GM18507 (cell line): ENCODE data around the gene TLCD1.
"Not testable (repeated sequence)": the region's sequence is repeated elsewhere in the genome, so short reads cannot be mapped to it uniquely, and the experiment has no call there.

Experiments
- DNase-seq: peaks from one replicate; pipeline ENCODE4 v3.0.0; 2011; ENCODE audit warnings: low read depth; ENCODE audit not compliant: insufficient read length; ENCODE audit errors: extremely low spot score
- FAIRE-seq: peaks from 2 replicates; lab custom pipeline; 2011; peaks lifted over from hg19 to GRCh38; lab: Jason Lieb, UNC

The TLCD1 gene

DNA sequence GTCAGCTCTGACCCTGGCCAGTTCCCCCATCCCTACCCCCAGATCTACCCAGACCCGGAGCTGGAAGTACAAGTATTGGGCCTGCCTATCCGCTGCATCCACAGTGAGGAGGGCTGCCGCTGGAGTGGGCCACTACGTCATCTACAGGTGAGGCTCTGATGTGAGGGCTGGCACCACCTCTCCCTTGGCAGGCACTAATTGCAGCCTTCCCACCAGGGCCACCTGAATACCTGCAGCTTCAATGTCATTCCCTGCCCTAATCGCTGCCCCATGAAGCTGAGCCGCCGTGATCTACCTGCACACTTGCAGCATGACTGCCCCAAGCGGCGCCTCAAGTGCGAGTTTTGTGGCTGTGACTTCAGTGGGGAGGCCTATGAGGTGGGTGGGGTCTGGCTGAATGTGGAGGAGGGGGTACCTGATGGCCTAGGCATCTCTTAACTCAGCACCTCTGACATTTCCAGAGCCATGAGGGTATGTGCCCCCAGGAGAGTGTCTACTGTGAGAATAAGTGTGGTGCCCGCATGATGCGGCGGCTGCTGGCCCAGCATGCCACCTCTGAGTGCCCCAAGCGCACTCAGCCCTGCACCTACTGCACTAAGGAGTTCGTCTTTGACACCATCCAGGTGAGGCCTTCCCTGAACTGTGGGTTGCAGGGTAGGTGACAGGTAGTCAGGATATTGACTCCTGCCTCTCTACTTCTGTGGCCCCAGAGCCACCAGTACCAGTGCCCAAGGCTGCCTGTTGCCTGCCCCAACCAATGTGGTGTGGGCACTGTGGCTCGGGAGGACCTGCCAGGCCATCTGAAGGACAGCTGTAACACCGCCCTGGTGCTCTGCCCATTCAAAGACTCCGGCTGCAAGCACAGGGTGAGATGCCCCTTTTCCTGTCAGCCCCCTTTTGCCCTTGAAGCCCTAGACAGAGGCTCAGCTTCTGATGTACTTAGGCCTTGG, 22.0 kb upstream of the TLCD1 start:
- no peak for DNase-seq
- no peak for FAIRE-seq

DNA sequence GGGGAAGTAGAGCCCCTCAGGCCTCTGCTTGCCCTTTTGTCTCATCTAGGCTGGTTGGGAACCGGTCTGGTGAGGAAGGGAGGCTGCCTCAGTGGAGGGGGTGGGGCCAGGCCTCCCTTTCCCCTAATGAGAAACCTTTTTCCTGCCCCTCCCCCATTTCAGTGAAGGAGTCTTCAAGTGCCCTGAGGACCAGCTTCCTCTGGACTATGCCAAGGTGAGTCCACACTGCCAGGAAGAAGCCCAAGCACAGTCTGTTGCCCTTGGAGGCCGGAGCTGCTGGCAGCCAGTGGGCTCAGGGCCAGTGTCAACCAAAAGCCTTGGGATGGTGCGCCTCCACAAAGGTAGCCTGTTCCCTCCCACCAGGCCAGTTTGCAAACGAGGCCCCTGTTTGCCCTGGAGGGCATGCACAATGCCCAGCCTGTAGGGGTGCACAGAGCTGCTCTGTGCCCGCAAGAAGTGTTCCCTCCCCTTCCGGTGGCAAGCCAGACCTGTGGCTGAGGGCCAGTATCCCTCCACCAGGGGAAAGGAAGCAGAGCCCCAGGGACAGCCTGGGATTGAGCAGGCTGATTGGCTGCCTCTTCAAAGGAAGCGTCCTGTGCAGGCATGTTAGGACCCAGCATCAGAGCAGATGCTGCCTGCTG, 21.1 kb upstream of the TLCD1 start:
- no peak for DNase-seq
- no peak for FAIRE-seq

DNA sequence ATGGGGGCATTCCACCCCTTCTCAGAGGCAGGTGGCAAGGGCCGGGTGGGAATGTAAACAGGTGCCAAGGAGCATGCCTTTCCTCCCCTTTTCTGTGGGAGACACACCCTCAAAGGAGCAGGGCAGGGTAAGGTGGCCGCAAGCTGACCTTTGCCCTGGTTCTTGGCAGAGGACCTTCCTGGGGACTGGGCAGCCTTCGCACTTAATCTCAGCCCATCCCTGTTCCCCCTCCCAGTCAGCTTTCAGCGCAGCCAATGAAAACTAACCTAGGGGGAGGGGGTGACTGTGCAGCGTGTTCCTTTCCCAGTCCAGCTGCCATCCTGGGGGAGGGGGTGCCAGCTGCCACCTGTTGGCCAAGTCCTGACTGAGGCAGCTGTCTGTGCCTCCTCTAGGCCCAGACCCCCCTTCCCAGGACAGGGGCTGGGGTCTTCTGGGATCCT, 20.6 kb upstream of the TLCD1 start:
- FAIRE-seq (no peak), DNase-seq (no peak)

DNA sequence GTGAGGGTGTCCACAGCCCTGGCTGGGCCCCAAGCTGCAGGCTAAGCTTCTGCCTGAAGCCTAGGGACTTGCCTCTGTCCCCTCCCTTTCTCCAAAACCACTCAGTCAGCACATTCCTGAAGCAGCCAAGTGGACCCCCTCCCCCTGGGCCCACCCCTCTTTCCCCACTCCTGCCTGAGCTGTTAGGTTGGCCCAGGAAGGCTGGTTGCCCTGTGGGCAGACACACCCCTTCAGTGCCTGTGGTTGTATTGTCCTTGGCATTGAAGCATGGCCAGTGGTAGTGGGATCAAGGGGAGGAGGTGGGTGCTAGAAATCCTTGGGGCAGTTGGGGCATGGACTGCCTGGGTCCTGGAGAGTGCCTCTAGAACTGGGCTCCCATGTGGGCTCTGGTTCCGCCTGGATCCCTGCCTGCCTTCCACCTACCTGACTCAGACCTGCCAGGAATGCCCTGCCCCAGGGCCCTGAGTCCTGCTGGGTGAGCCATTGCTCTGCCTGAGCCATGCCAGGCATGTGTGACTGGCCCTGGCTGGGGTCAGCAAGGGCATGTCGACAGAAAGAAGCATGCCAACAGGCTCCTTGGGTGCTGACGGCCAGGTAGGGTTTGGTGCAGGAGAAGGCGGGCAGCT, 19.9 kb upstream of the TLCD1 start:
- DNase-seq (no peak), FAIRE-seq (no peak)

DNA sequence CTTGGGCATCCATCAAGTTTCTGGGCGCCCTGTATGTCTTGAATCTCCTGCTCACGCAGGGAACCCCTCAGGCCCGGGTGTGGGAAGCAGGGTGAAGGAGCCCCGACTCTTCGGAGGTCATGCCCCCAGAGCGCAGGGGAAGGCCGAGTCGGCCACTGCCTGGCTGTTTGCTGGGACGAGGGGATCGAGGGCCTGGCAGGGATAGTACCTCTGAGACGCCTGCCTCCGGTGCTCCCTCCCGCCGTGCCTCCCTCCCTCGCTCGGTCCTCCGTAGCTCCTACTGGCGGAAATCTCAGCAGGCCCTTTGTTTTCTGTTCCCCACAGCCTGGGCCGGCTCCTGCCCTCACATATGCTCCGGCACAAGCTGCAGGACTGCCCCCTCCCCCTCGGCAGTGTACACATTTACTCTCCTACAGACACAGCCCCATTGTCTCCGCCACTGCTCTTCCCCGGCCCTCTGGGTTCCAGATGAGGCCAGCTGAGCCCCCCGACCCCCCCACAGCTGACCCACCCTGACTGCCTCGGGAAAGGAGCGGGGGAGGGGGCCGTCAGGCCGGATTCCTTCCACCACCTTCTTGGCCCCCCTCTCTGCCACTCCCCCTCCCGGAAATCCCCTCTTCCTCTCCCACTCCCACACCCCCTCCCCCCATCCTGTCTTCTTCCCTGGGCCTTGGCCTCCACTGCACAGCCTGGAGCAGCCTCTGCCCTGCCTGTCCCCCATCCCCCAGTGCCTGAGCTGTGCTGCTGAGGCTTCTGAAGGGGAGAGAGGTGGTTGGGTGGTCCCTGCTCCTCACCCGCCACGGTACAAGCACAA, 19.1 kb upstream of the TLCD1 start:
- DNase-seq (no peak), FAIRE-seq (no peak)

DNA sequence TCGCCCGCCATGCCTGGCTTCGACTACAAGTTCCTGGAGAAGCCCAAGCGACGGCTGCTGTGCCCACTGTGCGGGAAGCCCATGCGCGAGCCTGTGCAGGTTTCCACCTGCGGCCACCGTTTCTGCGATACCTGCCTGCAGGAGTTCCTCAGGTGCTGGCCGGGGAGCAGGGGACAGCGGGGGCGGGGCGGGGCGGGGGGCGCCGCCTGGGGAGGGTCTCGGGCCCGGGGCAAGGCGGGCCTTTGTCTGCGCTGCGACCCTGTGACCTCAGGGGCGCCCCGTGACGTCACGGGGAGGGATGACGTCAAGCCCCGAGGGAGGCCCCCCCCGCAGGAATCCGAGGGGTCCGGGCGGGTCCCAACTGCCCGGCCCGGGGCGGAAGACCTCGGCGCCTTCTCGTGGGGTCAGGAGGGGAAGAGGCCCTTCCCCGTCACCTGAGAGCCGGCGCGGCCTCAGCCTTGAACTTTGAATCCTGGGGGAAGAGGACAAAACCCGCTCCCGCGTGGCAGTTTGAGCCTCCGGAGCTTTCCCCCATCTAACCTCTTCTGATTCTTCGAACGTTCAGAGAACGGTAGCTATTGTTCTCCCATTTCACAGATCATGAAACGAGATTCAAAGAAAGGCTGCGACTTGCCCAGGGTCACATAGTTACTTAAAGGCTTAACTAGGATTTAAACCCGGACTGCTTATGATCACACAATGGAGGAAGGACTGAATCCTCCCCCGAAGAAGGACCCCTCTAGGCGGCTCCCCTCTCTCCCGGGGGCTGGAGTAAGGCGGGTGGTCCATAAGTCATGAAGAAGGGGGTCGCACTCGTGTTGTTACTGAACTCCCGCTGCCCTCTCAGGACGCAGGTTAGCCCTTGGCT, 18.3 kb upstream of the TLCD1 start:
- no peak for DNase-seq
- no peak for FAIRE-seq

DNA sequence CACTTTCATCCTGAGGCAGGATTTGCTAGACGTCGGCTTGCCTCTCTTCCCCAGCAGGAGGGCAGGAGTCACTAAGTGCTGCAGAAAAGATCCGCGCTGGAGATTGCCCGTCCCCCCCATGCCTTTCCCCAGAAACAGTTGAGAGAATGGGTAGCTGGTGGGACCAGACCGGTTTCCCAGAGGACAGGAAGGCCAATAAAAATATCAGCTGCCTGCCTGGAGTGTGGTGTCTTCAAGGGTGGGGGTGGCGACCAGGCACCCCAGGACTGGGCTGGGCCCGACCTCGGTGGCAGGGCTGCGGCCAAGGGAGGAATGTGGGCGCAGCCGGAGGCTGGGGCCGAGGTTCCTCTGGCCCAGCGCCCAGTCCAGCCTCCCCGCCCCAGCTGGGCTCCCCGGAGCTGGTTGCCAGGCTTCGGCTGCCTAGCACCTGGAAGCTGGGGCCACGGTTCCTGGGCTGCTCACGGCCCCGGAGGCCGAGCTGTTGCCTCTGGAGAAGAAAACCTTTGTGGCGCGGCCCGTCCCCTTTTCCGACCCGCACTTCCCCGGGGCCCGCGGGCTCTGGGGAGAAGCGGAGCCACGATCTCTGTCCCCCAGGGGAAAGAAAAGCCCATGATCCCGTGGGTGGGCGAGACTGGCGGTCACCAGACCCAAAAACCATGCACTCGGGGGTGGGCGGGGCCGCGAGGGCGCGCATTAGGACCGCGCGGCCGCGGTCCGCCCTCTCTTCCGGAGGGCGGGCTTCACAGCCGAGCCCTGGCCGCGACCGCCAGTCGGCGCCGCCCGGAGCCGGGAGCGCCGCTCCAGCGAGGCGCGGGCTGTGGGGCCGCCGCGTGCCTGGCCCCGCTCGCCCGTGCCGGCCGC, 17.4 kb upstream of the TLCD1 start, which contains the start of gene TRAF4:
TRAF4 (plus strand) TSS at position 769 of the 861 bp plus-strand sequence. CDS start 102 bp downstream, outside the sequence.
- FAIRE-seq, result peak; percentile 48
- DNase-seq, result no peak

DNA sequence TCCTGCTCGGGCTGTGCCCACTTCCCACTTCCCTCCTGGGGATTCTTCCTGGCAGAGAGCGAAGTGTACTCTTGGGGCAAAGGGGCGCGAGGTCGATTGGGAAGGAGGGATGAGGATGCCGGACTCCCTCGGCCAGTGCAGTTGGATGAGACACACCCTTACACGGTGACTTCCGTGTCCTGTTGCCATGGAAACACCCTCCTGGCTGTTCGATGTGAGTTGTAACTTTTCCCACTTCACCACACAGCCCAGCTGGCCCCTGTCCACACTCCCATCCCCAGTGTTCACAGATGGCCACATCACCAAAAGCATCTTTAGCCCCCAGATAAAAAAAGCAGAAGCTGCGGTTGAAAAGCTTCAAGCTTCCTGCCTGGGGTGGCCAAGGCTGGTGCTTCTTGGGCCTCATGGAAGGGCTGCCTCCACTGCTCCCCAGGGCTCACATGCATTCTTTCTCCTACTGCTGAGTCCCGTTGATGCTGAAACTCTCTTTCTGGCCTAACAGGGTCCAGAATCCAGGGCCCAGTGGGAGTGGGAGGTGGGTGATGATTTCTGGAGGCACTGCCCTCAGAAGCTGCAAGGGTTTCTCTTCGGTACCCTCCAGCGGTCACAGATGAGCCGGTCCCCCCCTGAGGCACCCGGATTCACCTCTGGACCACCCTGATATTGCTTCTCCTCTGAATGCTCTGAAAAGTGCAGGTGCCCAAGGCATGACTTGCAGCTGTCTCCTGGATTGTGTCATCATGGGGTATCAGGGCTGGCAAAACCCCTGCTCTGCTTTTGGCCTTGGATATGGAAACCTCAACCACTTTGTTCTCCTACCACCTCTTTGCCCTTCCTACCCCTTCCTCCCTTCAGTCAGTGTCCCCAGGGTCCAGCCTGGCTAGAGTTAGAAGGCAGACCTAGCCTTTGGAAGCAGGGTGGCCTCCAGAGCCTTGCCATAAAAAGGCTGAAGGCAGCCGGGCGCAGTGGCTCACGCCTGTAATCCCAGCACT, 15.6 kb upstream of the TLCD1 start:
- FAIRE-seq (peak; percentile 94), DNase-seq (no peak)

DNA sequence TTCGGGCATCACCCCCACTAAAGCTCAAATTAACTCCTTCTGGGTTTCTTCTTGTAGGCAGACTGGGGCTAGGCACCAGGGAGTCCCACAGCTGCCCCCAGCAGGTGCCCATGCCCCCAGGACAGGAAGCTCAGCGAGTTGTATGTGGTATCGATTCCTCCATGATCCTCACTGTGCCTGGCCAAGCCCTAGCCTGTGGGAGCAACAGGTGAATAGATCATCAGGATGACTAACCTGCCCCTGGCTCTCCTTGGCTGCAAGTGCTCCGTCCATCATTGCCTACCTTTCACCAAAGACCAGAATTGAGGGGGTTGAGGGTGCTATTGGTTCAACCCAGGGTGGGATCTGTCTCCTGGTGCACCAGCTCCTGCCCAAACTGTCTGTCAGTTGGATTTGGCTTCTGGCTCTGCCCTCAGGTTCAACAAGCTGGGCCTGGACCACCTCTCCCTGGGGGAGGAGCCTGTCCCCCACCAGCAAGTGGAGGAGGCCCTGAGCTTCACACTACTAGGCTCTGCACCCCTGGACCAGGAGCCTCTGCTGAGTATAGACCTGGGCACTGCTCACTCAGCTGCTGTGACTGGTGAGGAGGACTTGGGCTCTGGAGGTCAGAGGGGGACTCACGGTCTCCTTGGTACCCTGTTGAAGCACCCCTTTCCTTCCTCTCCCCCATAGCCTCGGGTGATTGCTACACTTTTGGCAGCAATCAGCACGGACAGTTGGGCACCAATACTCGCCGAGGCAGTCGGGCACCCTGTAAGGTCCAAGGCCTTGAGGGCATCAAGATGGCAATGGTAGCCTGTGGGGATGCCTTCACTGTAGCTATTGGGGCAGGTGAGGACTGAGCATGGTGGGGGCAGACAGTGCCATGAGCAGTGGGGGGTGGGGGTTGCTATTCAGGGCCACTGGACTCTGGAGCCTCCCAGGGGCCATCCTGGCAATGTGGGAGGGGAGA, 14.6 kb upstream of the TLCD1 start:
- DNase-seq, result no peak
- no peak for FAIRE-seq

DNA sequence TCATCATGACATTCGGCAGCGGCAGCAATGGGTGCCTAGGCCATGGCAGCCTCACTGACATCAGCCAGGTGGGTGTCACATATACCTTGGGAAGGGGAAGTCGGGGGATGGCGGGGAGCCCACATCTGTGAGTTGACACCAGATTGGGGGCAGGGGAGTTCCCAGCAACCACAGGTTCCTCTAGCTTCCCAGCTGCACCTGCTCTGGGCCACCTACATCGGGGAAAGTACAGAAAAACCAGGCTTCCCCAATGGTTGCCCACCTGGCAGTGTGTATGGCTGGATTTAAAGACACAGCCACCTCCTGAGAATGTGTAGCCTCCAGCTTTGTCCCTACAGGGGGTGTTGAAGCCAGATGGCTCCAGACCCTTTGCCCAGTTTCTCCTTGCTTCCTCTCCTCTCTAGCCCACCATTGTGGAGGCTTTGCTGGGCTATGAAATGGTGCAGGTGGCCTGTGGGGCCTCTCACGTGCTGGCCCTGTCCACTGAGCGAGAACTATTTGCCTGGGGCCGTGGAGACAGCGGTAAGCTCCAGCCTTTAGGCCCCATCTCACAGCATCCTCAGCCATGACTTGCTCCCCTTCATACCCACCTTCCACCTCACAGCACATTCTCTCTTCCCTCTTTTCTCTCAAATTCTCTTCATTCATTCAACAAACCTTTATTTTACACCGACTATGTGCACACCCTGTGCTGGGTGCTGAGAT, 12.8 kb upstream of the TLCD1 start:
- FAIRE-seq (peak; percentile 83), DNase-seq (no peak)

DNA sequence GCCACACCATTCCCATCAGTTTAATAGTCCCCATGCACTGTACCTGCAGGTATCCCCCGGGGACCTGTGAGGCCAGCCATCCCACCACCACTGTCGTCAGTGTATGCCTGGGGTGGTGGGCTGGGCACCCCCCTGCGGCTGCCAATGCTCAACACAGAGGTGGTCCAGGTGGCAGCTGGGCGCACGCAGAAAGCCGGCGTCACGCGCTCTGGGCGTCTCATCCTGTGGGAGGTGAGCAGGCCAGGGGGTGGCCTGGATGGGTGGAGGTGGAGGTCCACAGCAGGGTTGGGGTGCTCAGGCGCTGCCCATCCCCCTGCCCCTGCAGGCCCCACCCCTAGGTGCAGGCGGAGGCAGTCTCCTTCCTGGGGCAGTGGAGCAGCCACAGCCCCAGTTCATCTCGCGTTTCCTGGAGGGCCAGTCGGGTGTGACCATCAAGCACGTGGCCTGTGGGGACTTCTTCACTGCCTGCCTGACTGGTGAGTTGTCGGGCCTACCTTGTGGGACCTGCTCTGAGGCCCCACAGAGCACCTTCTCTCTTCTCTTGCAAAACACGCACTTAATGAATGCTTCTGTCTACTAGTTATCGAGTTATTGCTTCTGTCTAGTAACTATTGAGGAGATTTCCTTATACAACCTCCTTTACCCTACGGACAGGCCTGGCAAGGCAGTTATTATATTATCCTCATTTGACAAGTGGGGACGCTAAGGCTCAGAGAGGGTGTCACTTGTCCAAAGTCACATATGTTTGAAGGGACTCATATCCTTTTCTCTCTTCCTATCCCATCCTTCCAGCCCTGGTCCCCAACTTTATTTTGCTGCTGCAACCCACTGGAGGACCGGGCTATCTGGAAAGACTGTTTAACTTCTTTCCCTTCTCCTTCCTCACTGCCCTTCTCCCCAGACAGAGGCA, 12.0 kb upstream of the TLCD1 start:
- FAIRE-seq (peak; percentile 89), DNase-seq (peak; percentile 75)

DNA sequence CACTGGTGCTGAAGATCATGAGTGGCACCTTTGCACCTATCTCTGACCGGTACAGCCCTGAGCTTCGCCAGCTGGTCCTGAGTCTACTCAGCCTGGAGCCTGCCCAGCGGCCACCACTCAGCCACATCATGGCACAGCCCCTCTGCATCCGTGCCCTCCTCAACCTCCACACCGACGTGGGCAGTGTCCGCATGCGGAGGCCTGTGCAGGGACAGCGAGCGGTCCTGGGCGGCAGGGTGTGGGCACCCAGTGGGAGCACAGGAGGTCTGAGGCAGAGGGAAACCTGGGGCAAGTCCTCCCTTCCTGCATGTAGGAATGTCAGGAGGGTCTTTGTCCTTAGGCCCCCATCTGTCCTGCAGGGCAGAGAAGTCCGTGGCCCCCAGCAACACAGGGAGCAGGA, 11.3 kb upstream of the TLCD1 start:
- FAIRE-seq (no peak), DNase-seq (no peak)

DNA sequence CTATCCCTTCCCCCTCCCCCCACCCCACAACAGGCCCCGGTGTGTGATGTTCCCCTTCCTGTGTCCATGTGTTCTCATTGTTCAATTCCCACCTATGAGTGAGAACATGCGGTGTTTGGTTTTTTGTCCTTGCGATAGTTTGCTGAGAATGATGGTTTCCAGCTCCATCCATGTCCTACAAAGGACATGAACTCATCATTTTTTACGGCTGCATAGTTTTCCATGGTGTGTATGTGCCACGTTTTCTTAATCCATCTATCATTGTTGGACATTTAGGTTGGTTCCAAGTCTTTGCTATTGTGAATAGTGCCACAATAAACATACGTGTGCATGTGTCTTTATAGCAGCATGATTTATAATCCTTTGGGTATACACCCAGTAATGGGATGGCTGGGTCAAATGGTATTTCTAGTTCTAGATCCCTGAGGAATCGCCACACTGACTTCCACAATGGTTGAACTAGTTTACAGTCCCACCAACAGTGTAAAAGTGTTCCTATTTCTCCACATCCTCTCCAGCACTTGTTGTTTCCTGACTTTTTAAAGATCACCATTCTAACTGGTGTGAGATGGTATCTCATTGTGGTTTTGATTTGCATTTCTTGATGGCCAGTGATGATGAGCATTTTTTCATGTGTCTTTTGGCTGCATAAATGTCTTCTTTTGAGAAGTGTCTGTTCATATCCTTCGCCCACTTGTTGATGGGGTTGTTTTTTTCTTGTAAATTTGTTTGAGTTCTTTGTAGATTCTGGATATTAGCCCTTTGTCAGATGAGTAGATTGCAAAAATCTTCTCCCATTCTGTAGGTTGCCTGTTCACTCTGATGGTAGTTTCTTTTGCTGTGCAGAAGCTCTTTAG, 10.1 kb upstream of the TLCD1 start:
- DNase-seq, FAIRE-seq: not testable (repeated sequence)
